A549 (cell line): ENCODE measurements around the gene CD19.

Experiments used
- CEBPB ChIP-seq, 2 experiments: fragments of >200 bp in 1 of 2; sonication (Bioruptor Twin) in 1 of 2; formaldehyde crosslinking in 1 of 2; IDR thresholded peaks; 2 replicates each; pipeline ENCODE4 v1.6.1; 2012 to 2016
- EP300 ChIP-seq, 2 experiments: fragments of >200 bp; sonication (Bioruptor Twin); formaldehyde crosslinking; IDR thresholded peaks; 2 replicates in 1 of 2; 3 replicates in 1 of 2; pipeline ENCODE4 v1.6.1; 2016 to 2017
- FOXS1 ChIP-seq: fragments of 250-450 bp; sonication (Bioruptor Pico); IDR thresholded peaks from 2 replicates; pipeline ENCODE4 v1.5.0; 2020; ENCODE audit warnings: mild to moderate bottlenecking, moderate library complexity
- GATA3 ChIP-seq: IDR thresholded peaks from 2 replicates; pipeline ENCODE4 v1.6.1; 2012; ENCODE audit warnings: borderline replicate concordance
- HDAC2 ChIP-seq: fragments of 200-600 bp; sonication (generic); IDR thresholded peaks from 2 replicates; pipeline ENCODE4 v1.6.1; 2016
- HOXB13 ChIP-seq: fragments of 250-450 bp; sonication (Bioruptor Pico); IDR thresholded peaks from 2 replicates; pipeline ENCODE4 v1.5.0; 2020; ENCODE audit warnings: low read depth, mild to moderate bottlenecking, moderate library complexity
- MAZ ChIP-seq: fragments of 150-350 bp; IDR thresholded peaks from 2 replicates; pipeline ENCODE4 v1.6.1; 2014; ENCODE audit warnings: antibody characterized with exemption, low read depth, low read length, borderline replicate concordance
- POLR2A ChIP-seq: IDR thresholded peaks from 2 replicates; pipeline ENCODE4 v1.6.1; 2012; ENCODE audit warnings: mild to moderate bottlenecking, low read length
- RAD21 ChIP-seq, 2 experiments: fragments of >200 bp in 1 of 2; sonication (Bioruptor Twin) in 1 of 2; formaldehyde crosslinking in 1 of 2; IDR thresholded peaks in 1 of 2; conservative IDR thresholded peaks in 1 of 2; 2 replicates in 1 of 2; 3 replicates in 1 of 2; pipeline ENCODE4 v1.6.1; 2012 to 2018; ENCODE audit warnings: inconsistent platforms in 1 of 2
- TF ChIP-seq, protein P1 (sequence below): fragments of >200 bp; sonication (Bioruptor Twin); formaldehyde crosslinking; IDR thresholded peaks from 3 replicates; pipeline ENCODE4 v1.5.1; 2016
- TF ChIP-seq, protein P2 (sequence below): fragments of 450-650 bp; IDR thresholded peaks from 2 replicates; pipeline ENCODE4 v1.6.1; 2014; ENCODE audit warnings: antibody characterized with exemption
- TF ChIP-seq, protein P3 (sequence below): fragments of 200-600 bp; sonication (generic); IDR thresholded peaks from 2 replicates; pipeline ENCODE4 v1.6.1; 2016; ENCODE audit warnings: antibody characterized with exemption, mild to moderate bottlenecking, moderate library complexity

DNA sequence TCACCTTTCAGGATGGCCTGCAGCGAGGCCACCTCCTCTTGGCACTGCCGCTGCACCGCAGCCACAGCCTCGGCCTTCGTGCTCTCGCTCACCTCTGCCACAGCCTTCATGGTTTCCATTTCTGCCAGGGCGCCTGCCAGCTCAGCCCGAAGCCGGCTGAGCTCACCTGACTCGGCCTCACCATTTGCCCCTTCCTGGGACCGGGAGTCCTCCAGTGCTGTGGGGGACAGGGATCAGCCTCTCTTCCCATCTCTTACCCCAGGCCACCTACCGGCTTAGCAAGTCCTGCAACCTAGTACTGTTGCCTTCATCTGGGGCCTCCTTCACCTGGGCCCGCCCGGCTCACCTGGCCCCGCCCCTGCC, 7.4 kb upstream of the CD19 start:
- TF ChIP-seq, protein P1, sequence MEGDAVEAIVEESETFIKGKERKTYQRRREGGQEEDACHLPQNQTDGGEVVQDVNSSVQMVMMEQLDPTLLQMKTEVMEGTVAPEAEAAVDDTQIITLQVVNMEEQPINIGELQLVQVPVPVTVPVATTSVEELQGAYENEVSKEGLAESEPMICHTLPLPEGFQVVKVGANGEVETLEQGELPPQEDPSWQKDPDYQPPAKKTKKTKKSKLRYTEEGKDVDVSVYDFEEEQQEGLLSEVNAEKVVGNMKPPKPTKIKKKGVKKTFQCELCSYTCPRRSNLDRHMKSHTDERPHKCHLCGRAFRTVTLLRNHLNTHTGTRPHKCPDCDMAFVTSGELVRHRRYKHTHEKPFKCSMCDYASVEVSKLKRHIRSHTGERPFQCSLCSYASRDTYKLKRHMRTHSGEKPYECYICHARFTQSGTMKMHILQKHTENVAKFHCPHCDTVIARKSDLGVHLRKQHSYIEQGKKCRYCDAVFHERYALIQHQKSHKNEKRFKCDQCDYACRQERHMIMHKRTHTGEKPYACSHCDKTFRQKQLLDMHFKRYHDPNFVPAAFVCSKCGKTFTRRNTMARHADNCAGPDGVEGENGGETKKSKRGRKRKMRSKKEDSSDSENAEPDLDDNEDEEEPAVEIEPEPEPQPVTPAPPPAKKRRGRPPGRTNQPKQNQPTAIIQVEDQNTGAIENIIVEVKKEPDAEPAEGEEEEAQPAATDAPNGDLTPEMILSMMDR = no peak
- TF ChIP-seq, protein P2, sequence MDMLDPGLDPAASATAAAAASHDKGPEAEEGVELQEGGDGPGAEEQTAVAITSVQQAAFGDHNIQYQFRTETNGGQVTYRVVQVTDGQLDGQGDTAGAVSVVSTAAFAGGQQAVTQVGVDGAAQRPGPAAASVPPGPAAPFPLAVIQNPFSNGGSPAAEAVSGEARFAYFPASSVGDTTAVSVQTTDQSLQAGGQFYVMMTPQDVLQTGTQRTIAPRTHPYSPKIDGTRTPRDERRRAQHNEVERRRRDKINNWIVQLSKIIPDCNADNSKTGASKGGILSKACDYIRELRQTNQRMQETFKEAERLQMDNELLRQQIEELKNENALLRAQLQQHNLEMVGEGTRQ = no peak
- TF ChIP-seq HOXB13 (CRISPR knock-in tag) (no peak), POLR2A (no peak), HDAC2 (no peak), EP300 (IDR thresholded peaks at IDR 0.05) (no peak), RAD21 (conservative IDR thresholded peaks at IDR 0.05 in 1 of 2, IDR thresholded peaks at IDR 0.05 in 1 of 2) (no peak), MAZ (no peak), GATA3 (no peak), FOXS1 (CRISPR knock-in tag) (no peak), CEBPB (IDR thresholded peaks at IDR 0.05) (no peak)
- TF ChIP-seq, protein P3, sequence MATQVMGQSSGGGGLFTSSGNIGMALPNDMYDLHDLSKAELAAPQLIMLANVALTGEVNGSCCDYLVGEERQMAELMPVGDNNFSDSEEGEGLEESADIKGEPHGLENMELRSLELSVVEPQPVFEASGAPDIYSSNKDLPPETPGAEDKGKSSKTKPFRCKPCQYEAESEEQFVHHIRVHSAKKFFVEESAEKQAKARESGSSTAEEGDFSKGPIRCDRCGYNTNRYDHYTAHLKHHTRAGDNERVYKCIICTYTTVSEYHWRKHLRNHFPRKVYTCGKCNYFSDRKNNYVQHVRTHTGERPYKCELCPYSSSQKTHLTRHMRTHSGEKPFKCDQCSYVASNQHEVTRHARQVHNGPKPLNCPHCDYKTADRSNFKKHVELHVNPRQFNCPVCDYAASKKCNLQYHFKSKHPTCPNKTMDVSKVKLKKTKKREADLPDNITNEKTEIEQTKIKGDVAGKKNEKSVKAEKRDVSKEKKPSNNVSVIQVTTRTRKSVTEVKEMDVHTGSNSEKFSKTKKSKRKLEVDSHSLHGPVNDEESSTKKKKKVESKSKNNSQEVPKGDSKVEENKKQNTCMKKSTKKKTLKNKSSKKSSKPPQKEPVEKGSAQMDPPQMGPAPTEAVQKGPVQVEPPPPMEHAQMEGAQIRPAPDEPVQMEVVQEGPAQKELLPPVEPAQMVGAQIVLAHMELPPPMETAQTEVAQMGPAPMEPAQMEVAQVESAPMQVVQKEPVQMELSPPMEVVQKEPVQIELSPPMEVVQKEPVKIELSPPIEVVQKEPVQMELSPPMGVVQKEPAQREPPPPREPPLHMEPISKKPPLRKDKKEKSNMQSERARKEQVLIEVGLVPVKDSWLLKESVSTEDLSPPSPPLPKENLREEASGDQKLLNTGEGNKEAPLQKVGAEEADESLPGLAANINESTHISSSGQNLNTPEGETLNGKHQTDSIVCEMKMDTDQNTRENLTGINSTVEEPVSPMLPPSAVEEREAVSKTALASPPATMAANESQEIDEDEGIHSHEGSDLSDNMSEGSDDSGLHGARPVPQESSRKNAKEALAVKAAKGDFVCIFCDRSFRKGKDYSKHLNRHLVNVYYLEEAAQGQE = no peak
